Activated CD8-positive, alpha-beta memory T cell treated with anti-CD3 and anti-CD28 coated beads for 48 hours (primary cell): ENCODE results near the gene C7.
"Not testable (repeated sequence)": the region's sequence is repeated elsewhere in the genome, so short reads cannot be mapped to it uniquely, and the experiment has no call there.

Experiments
- DNase-seq, 3 experiments: peaks; one replicate each; pipeline ENCODE4 v3.0.0-alpha.2; 2020; ENCODE audit warnings: low read depth in 2 of 3, low spot score in 2 of 3

C7 gene

GRCh38 chr5:40909264-40909663 is at the start of gene C7:
C7 (plus strand) TSS chr5:40909497; CDS start chr5:40909611, 114 bp downstream.
- DNase-seq: no peak

GRCh38 chr5:40860711-40861110 is 48.6 kb upstream of the C7 start:
- no peak for DNase-seq

GRCh38 chr5:40865004-40865403 is 44.3 kb upstream of the C7 start:
- DNase-seq: not testable (repeated sequence)

GRCh38 chr5:40866844-40867243 is 42.5 kb upstream of the C7 start:
- DNase-seq: no peak

GRCh38 chr5:40869384-40869783 is 39.9 kb upstream of the C7 start:
- DNase-seq: no peak

- no peak for DNase-seq
Observed at GRCh38 chr5:40871177-40871576, 38.1 kb upstream of the C7 start.

GRCh38 chr5:40872253-40872652 is 37.0 kb upstream of the C7 start:
- not testable (repeated sequence) for DNase-seq

- DNase-seq: no peak
Observed at GRCh38 chr5:40873286-40873880, 35.9 kb upstream of the C7 start.

- no peak for DNase-seq
Observed at GRCh38 chr5:40875958-40876357, 33.3 kb upstream of the C7 start.

- DNase-seq: no peak
Observed at GRCh38 chr5:40877371-40877988, 31.8 kb upstream of the C7 start.

GRCh38 chr5:40879163-40879942 is 29.9 kb upstream of the C7 start:
- DNase-seq: no peak

GRCh38 chr5:40882291-40882690 is 27.0 kb upstream of the C7 start:
- no peak for DNase-seq

GRCh38 chr5:40883051-40883450 is 26.2 kb upstream of the C7 start:
- not testable (repeated sequence) for DNase-seq

GRCh38 chr5:40895440-40896425 is 13.6 kb upstream of the C7 start:
- DNase-seq: not testable (repeated sequence)

- no peak for DNase-seq
Observed at GRCh38 chr5:40904205-40904993, 4.9 kb upstream of the C7 start.

GRCh38 chr5:40904994-40905306 is 4.3 kb upstream of the C7 start:
- no peak for DNase-seq

GRCh38 chr5:40906351-40906751 is 2.9 kb upstream of the C7 start:
- no peak for DNase-seq

GRCh38 chr5:40909723-40910122 is 426 bp downstream of the C7 start:
- DNase-seq: no peak

GRCh38 chr5:40911266-40911665 is 2.0 kb downstream of the C7 start:
- no peak for DNase-seq

GRCh38 chr5:40914835-40915234 is 5.5 kb downstream of the C7 start:
- DNase-seq: no peak
